HG02678 (cell line): ENCODE data around the gene PIP4K2C.
A peak's percentile ranks its signal among the peaks of the same experiment; 100 is the strongest.
"Not testable (repeated sequence)": the region's sequence is repeated elsewhere in the genome, so short reads cannot be mapped to it uniquely, and the experiment has no call there.

Experiments used
- ATAC-seq: cut with Tn5 transposase; IDR thresholded peaks from one replicate; pipeline ENCODE4 v1.9.1; 2021; ENCODE audit warnings: mild to moderate bottlenecking, moderate library complexity; ENCODE audit not compliant: unreplicated experiment

Gene PIP4K2C

GRCh38 chr12:57558864-57559263, 32.1 kb upstream of the PIP4K2C start:
- ATAC-seq = no peak

DNA sequence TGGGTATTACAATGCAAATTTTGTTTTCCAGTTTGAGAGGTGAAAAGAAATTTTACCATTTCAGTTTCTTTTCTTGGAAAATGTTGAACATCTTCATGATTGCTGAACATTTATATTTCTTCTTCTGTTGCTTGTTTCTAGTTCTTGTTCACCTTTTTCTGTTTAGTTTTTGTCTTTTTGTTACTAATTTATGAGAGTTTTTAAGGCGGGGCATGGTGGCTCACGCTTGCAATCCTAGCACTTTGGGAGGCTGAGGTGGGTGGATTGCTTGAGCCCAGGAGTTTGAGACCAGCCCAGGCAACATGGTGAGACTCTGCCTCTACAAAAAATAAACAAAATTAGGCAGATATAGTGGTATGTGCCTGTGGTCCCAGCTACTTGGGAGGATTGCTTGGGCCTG, 30.5 kb upstream of the PIP4K2C start:
- no peak for ATAC-seq

DNA sequence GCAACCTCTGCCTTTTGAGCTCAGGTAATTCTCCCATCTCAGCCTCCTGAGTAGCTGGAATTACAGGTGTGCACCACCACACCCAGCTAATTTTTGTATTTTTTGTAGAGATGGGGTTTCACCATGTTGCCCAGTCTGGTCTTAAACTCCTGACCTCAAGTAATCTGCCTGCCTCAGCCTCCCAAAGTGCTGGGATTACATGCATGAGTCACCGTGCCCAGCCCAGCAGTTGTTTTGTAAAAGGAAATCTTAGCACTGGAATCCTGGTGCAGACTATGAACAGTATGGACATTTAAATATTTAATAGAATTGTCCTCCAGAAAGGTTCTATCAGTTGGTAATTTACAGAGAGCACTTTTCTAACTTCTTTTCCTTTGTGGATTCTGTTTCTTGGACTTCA, 29.9 kb upstream of the PIP4K2C start:
- ATAC-seq = not testable (repeated sequence)

DNA sequence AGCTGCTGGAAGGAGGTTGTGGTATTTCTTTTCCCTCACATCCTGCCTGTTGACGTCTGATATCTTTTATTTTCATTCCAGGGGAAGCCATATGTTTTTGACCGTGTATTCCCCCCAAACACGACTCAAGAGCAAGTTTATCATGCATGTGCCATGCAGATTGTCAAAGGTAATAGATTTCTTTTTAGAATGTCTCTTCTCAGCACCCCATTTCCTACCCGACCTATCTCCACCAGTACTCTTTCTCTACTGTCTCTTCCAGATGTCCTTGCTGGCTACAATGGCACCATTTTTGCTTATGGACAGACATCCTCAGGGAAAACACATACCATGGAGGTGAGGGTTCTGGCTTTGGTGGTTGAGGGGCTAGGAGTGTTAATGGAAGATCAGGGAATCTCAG, 27.6 kb upstream of the PIP4K2C start:
- no peak for ATAC-seq

DNA sequence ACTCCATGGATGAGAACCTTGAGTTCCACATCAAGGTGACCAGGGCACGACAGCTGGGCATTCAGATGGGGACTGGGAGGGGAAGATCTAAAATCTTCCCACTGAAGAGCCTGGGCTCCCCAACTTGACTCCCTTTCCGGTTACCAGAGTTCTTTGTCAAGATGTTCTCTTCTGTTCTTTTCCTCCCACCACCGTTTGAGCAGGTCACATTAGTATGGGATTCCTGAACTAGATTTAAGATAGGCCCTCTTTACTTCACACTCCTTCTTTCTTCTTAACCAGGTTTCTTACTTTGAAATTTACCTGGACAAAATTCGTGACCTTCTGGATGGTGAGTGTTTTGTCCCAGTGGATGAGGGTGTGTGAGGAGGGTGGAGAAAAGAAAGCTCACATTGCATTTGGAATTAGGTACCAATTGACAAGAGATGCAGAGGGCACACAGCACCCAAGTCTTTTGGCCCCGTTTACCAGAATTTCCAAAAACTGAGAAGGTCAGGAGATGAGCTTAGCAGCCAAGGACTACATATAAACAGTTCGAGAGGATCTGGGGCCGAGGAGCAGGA, 26.7 kb upstream of the PIP4K2C start:
- ATAC-seq = no peak

DNA sequence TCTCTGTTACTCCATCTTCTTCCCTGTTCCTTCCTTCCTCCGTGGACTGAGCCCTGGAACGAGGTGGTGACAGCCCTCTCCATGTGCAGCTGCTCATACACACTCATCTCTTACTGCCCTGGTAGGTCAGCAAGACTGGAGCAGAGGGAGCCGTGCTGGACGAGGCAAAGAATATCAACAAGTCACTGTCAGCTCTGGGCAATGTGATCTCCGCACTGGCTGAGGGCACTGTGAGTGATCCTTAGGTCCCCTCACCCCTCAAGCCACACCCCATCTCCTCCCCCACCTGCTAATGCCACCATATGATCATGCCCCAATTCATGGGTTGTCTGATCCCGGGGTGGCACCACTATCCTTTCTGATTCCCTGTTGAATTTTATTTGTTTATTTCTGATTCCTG, 22.2 kb upstream of the PIP4K2C start:
- ATAC-seq = no peak

GRCh38 chr12:57569858-57570257, 21.1 kb upstream of the PIP4K2C start:
- ATAC-seq = no peak

- not testable (repeated sequence) for ATAC-seq
Measured at GRCh38 chr12:57570438-57570837, 20.6 kb upstream of the PIP4K2C start.

DNA sequence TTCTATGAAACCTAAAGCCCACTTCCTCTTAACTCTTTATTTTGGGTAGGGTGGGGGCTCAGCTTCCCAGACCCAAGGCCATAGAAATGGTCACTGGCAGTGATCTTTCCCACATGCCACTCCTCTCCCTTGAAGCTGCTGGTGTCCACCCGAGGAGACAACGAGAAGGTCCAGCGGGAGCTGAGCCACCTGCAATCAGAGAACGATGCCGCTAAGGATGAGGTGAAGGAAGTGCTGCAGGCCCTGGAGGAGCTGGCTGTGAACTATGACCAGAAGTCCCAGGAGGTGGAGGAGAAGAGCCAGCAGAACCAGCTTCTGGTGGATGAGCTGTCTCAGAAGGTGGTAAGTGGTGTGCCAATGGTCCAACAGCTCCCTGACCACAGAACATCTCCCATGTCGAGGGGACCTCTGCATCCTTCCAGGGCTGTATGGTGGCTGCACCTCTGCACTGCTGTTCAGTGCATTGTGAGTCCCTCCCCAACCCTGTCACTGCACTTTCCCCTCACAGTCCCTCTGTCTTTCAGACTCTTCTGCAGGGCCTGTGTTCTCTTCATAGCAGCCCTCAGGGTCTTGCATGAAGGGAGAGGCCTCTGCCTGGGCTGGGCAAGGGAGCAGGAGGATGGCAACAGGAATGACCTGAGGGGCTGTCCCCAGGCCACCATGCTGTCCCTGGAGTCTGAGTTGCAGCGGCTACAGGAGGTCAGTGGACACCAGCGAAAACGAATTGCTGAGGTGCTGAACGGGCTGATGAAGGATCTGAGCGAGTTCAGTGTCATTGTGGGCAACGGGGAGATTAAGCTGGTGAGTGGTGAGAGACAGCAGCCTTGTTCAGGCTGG, 18.8 kb upstream of the PIP4K2C start:
- ATAC-seq = no peak

GRCh38 chr12:57574795-57575194, 16.2 kb upstream of the PIP4K2C start:
- no peak for ATAC-seq

DNA sequence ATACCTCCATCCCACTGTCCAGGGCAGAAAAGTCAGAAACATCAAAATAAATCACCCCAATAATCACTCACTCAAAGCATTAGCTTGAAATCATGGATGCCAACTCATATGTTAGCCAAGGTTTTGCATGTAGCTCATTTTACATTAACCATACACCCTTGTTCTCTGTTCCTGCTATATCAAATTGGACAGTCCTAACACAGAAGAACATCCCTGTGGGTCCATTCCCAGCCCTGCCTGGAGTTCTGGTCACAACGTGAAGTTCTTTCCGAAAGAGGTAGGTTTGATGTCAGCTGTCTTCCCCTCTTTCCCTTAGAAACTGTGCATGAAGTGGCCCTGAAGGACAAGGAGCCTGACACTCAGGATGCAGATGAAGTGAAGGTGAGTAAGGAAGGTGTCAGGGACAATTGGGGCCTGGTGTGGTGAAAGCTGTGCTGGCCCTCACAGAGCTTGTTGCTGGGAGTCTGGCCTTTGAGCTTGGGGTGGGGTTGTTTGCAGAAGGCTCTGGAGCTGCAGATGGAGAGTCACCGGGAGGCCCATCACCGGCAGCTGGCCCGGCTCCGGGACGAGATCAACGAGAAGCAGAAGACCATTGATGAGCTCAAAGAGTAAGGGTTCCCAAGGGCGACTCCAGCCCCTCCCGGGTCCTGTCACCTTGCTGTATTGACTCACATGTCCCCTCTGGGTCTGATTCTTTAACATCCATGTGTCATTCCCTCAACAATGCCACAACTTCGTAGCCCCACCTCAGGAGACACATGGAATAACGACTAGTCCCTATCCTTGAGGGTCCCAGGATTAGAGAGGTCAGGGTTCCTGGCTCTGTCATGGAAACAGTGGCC, 15.0 kb upstream of the PIP4K2C start:
- ATAC-seq = no peak

DNA sequence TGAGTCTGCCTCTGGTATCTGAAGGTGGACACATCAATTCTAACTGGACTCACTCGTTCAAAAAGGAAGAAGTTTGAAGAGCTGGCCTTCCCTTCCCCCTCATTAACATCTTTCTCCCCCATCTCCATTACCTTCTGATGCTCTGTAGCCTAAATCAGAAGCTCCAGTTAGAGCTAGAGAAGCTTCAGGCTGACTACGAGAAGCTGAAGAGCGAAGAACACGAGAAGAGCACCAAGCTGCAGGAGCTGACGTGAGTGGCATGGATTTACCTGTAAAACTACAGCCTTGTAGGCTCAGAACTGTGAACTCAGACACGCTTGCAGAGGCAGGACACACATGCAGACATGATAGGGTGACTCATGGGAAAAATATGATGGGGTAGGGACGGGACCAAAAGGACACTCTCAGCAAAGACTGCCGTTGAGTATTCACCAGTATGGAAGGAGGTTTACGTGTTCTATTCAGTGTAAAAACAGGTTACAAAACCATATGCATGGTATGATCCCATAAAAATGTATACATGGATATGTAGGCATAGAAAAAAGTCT, 14.3 kb upstream of the PIP4K2C start:
- no peak for ATAC-seq

GRCh38 chr12:57577981-57578758, 12.8 kb upstream of the PIP4K2C start:
- no peak for ATAC-seq

DNA sequence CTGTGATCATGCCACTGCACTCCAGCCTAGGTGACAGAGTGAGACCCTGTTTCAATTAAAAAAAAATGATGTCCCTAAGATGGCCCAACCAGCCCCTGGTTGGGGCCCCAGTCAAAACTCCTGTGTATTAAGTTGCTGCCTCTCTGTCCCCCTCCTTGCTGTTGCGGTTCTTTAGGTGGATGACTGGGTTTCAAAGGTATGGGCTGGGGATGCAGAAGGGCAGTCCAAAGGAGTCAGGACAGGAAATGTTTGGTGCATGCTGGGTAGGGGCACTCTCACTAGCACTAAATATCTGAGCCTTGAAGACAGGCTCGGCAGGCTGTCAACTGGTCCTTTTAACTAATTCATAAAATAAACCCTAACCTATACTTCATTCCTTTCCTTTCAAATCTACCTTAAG, 12.0 kb upstream of the PIP4K2C start:
- no peak for ATAC-seq

- no peak for ATAC-seq
Measured at GRCh38 chr12:57579677-57580465, 11.1 kb upstream of the PIP4K2C start.

GRCh38 chr12:57580466-57580795, 10.6 kb upstream of the PIP4K2C start:
- no peak for ATAC-seq

DNA sequence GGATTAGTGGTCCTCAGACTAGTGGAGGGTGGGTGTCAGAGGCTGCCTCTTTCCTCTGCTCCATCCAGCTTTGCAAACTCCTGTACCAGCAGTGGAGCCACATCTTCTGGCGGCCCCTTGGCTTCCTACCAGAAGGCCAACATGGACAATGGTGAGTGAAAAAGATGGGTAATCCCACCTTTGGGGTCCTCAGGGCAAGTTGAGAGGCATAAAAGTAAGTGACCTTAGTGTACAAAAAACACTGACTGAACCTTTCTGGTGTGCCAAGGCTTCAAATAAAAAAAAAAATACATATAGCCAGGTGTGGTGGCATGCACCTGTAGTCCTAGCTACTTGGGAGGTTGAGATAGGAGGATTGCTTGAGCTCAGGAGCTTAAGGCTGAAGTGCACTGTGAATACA, 9.2 kb upstream of the PIP4K2C start:
- ATAC-seq = no peak

DNA sequence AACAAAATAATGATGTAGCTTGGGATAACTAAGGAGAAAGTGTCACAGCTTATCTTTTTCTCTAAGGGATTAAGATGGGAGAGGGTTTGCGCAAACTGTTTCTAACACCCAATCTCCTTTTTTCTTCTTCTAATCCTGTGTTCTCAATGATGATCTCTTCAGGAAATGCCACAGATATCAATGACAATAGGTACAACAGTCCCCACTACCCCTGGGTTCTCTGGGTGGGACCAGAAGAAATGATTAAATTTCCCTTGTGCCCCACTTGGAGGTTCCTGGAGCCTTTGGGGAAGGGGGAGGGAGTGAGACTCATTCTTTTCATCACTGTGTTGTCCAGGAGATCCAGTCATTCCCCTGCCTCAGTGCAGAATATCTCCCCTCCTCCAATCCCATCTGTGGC, 8.6 kb upstream of the PIP4K2C start:
- ATAC-seq = no peak

DNA sequence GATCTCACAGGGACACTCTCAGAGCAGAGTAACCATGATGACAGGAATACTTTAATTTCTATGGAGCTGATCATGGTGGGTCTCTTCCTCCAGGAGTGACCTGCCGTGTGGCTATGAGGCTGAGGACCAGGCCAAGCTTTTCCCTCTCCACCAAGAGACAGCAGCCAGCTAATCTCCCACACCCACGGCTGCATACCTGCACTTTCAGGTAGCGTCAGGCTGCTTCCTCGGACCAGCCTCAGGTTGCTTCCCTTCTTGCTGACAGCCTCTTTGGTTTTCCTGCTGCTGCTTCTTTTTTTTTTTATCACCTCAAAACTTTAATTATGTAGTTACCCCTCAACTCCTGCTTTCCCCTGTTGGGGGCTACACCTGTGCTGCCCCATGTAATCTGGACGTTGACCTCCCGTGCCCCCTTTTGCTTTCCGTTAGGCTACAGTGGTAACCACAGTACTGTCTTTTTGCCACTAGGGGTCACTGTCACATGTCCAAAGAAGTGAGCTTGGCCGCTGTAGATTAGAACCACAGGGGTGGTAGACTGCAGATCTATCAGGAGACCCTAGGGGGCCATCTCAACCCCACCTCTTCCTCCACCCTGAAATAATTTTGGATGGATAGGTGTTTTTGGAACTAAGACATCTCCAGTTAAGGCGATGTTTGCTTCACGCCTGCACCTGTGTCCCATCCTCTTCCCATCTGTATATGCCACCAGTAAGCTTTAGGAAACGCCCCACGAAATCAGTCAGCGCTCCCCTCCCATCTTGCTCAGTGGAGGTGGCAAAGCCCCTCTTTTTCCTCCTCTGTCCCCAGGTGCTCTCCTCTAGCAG, 7.8 kb upstream of the PIP4K2C start:
- ATAC-seq = peak; percentile 97
